ENCODE measurements around the gene DCUN1D3.
"Not testable (repeated sequence)": the region's sequence is repeated elsewhere in the genome, so short reads cannot be mapped to it uniquely, and the experiment has no call there.

Gene DCUN1D3

GRCh38 chr16:20900299-20901067 lies at the start of gene DCUN1D3, which contains the start of gene LYRM1:
DCUN1D3 (minus strand) TSS chr16:20900358; CDS start chr16:20862538, 37,820 bp downstream.
LYRM1 (plus strand) TSS chr16:20900771; CDS start chr16:20915556, 14,785 bp downstream.
- peak; percentile 88 for DNase-seq (ENCODE audit: low spot score)

GRCh38 chr16:20949660-20950059 lies 49.5 kb upstream of the DCUN1D3 start:
- no peak for DNase-seq (ENCODE audit: low spot score)

GRCh38 chr16:20948444-20948843 lies 48.3 kb upstream of the DCUN1D3 start:
- no peak for DNase-seq (ENCODE audit: low spot score)

- no peak for DNase-seq (ENCODE audit: low spot score)
Observed at GRCh38 chr16:20946015-20946629, 46.0 kb upstream of the DCUN1D3 start.

- not testable (repeated sequence) for DNase-seq (ENCODE audit: low spot score)
Observed at GRCh38 chr16:20945575-20945875, 45.4 kb upstream of the DCUN1D3 start.

- peak; percentile 17 for DNase-seq (ENCODE audit: low spot score)
Observed at GRCh38 chr16:20944861-20945574, 44.9 kb upstream of the DCUN1D3 start.

GRCh38 chr16:20942256-20942655 lies 42.1 kb upstream of the DCUN1D3 start:
- DNase-seq (ENCODE audit: low spot score) = no peak

GRCh38 chr16:20941636-20941926 lies 41.4 kb upstream of the DCUN1D3 start:
- DNase-seq (ENCODE audit: low spot score) = no peak

- no peak for DNase-seq (ENCODE audit: low spot score)
Observed at GRCh38 chr16:20940871-20941635, 40.9 kb upstream of the DCUN1D3 start.

- no peak for DNase-seq (ENCODE audit: low spot score)
Observed at GRCh38 chr16:20939611-20940010, 39.5 kb upstream of the DCUN1D3 start.

GRCh38 chr16:20938426-20938825 lies 38.3 kb upstream of the DCUN1D3 start:
- no peak for DNase-seq (ENCODE audit: low spot score)

- DNase-seq (ENCODE audit: low spot score) = no peak
Observed at GRCh38 chr16:20937736-20938135, 37.6 kb upstream of the DCUN1D3 start.

- DNase-seq (ENCODE audit: low spot score) = no peak
Observed at GRCh38 chr16:20933589-20933988, 33.4 kb upstream of the DCUN1D3 start.

- no peak for DNase-seq (ENCODE audit: low spot score)
Observed at GRCh38 chr16:20931066-20931600, 31.0 kb upstream of the DCUN1D3 start.

GRCh38 chr16:20930365-20930690 lies 30.2 kb upstream of the DCUN1D3 start:
- DNase-seq (ENCODE audit: low spot score) = no peak

- DNase-seq (ENCODE audit: low spot score) = not testable (repeated sequence)
Observed at GRCh38 chr16:20929676-20930364, 29.7 kb upstream of the DCUN1D3 start.

GRCh38 chr16:20928774-20929411 lies 28.7 kb upstream of the DCUN1D3 start:
- no peak for DNase-seq (ENCODE audit: low spot score)

GRCh38 chr16:20925751-20926150 lies 25.6 kb upstream of the DCUN1D3 start:
- no peak for DNase-seq (ENCODE audit: low spot score)

GRCh38 chr16:20923876-20924275 lies 23.7 kb upstream of the DCUN1D3 start:
- DNase-seq (ENCODE audit: low spot score) = no peak

- no peak for DNase-seq (ENCODE audit: low spot score)
Observed at GRCh38 chr16:20920799-20921198, 20.6 kb upstream of the DCUN1D3 start.

GRCh38 chr16:20920091-20920490 lies 19.9 kb upstream of the DCUN1D3 start:
- no peak for DNase-seq (ENCODE audit: low spot score)

Measured in CD4-positive, alpha-beta T cell treated with Interleukin-15 for 4 hours (primary cell).